Activated naive CD4-positive, alpha-beta T cell treated with Interleukin-2 at 50 U/mL for 16 hours (primary cell): Measurements from ENCODE around the gene RGS18.
"Not testable (repeated sequence)": the region's sequence is repeated elsewhere in the genome, so short reads cannot be mapped to it uniquely, and the experiment has no call there.

ENCODE experiments used
- DNase-seq: peaks from one replicate; pipeline ENCODE4 v3.0.0-alpha.2; 2020

RGS18 gene

DNA sequence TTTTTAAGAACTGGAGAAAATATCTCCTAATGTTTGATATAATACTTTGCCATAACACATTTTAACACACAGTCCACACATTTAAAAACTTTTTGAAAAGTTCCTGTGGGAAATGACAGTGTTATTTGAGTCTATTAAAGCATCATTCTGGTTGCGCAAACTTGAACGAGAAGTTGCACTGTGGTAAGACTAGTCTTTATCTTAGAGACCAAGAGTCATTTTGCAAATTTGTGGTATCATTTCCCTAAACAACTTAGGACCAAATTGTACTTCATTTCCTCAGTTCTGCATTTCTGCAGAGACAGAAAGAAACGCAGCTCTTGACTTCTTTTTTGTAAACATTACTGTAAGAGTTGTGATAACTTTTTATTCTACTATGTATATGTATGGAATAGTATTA lies at the start of gene RGS18:
RGS18 (plus strand) TSS at position 282 of the 400 bp plus-strand sequence. CDS start 176 bp downstream, outside the sequence.
- DNase-seq = no peak

DNA sequence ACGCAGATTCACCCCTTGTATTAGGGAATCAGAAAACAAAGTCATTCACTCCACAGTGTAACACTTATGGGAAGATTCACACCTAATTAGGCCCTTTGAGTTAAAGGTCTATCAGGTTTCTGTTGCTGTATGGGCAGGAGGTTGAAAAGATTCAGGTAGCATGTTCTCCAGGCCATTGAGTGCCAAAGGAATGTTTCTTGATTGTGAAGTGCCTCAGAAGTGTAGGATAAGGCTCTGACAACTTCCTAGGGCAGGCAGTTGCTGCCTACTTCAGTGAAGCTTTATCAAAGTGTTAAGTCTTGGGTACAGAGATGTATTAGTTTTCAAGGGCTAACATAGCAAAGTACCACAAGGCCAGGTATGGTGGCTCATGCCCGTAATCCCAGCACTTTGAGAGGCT lies 48.7 kb upstream of the RGS18 start:
- DNase-seq = no peak

GRCh38 chr1:192115000-192115399 lies 43.3 kb upstream of the RGS18 start:
- DNase-seq = no peak

- no peak for DNase-seq
These were observed 39.3 kb upstream of the RGS18 start for GRCh38 chr1:192118881-192119405.

- no peak for DNase-seq
These were observed 38.6 kb upstream of the RGS18 start for GRCh38 chr1:192119701-192120100.

DNA sequence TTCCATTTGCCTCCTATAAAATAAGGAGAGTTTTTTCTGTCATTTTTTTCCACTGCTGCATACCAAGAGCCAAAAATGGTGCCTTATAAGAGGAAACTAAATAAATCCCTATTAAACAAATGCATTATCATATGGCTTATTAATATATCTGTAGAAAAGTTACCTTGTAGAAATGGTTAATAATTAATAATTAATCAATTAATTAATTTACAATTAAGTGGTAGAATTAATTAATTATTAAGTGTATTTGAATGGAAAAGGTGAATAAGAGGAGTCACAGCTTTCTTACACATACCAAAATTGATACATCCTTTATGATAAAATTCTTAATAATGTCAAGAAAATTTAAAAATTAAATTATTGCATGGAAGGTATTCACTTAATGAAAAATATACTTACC lies 35.6 kb upstream of the RGS18 start:
- DNase-seq = no peak

GRCh38 chr1:192123212-192123611 lies 35.0 kb upstream of the RGS18 start:
- no peak for DNase-seq

DNA sequence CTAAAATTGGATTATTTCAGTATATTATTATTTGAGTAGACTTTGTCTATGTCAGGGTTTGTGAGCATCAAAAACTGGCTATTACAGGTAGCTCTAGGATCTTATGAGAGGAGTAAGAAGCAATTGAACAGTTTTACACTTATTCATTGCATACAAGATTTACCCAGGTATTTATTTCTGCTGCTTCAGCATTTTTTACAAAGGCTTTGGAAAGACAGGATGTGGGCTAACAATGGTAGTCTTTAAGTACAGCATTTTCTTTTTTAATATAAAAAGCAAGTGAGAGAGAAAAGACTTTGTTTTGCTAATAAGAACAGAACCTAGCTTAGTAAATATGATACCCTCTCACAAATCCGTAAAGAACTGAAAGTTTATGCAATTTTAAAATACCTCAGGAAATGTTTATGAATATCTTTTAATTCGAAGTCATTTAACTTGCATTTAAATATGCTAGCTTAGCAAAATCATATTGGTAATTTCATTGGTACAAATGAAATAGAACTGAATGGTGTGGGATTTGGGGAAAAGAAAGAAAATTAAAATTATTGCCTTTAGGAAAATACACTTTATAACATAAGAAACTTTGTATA lies 32.1 kb upstream of the RGS18 start:
- no peak for DNase-seq

- DNase-seq = no peak
These were observed 28.1 kb upstream of the RGS18 start for GRCh38 chr1:192130175-192130574.

DNA sequence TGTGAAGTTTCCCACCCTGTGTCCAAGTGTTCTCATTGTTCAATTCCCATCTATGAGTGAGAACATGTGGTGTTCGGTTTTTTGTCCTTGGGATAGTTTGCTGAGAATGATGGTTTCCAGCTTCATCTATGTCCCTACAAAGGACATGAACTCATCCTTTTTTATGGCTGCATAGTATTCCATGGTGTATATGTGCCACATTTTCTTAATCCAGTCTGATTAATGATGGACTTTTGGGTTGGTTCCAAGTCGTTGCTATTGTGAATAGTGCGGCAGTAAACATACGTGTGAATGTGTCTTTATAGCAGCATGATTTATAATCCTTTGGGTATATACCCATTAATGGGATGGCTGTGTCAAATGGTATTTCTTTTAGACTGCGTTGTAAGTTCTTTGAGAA lies 27.4 kb upstream of the RGS18 start:
- not testable (repeated sequence) for DNase-seq

DNA sequence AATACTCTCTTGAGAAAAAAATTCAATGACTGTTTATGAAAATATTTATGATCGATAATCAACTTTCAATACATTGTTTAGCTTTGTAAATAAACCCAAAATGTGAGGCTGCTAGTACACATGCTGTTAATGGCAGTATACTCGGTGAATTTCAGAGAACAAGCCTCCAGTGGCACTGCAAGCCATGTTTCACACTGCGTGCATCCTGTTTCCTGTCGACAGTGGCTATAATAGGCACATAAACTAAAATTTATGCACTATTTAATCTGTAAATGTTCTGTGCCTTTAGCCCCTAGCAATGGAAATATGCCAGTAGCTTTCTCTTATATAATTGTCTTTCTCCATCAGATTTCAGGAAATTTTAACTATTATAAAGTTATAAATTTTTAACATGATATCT lies 26.3 kb upstream of the RGS18 start:
- DNase-seq = no peak

GRCh38 chr1:192133350-192133926 lies 24.8 kb upstream of the RGS18 start:
- no peak for DNase-seq

- no peak for DNase-seq
These were observed 17.9 kb upstream of the RGS18 start for GRCh38 chr1:192140382-192140781.

DNA sequence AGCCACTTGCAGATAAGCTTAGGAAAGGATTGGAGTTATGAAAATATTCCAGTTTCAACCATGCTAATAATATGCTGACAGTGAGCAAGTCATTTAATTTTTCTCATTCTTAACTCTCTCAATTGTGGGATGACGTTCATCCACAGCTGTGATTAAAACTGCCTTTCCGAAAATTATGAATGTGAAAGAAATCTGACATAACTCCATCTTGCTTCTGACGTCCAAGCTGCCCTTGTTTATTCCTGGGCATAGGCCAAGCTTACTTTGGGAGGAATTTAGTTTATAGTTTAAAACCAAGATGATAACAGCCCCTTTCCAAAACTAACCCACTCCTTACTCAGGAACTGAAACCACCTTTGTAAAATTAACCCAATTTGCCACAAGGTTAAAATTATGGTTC lies 11.0 kb upstream of the RGS18 start:
- no peak for DNase-seq

DNA sequence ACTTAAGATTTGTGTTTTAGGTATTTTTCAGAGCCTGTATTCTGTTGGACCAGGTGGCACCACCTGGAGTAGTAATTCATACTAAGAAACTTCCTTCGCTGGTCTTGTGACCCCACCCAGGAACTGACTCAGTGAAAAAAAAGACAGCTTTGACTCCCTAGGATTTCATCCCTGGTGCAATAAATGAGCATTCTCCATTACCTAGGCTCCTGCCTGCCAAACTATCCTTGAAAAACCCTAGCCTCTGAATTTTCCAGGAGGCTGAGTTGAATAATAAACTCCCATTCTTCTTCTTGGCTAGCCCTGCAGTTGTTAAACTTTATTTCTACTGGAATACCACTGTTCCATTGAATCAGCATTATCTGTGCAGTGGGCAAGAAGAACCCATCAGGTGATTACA lies 10.6 kb upstream of the RGS18 start:
- no peak for DNase-seq

- DNase-seq = no peak
These were observed 7.1 kb upstream of the RGS18 start for GRCh38 chr1:192151176-192151575.

DNA sequence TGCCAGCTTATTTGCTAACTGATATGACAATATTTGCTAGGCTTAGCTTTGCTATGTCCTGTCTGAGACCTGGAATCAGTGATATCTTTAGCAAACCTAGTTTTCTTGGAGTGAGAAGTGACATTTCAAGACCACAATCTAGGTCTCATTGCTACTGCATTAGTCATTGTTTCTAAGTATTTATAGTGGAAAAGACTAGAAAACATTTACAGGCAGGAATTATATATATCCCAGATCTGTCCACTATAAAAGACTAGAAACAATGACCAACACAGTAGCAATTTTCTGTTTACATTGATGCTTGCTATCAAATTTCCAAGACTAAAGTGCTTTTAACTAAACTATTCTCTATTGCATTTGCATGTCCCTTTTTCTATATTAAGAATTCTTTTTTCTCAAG lies 5.0 kb upstream of the RGS18 start:
- DNase-seq = no peak

DNA sequence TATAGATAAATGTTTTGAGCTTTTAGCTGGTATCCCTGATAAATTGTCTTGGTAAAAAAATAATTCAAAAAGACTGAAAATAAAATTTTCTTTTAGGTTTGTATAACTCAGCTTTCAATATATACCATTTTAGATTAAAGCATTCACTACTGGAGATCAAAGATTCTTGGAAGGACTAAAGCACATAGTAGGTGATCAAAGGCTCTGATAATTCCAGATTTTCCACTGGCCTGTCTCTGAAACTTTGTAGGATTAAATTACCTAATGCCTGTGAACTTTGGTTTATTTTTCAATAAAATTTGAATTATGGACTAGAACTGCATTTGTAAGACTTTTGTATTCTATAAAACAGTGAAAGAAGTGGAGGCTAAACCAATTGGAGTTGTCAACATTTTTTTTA lies 1.2 kb upstream of the RGS18 start:
- no peak for DNase-seq

- DNase-seq = no peak
These were observed 752 bp downstream of the RGS18 start for GRCh38 chr1:192159014-192159413.

- DNase-seq = no peak
These were observed 1.5 kb downstream of the RGS18 start for GRCh38 chr1:192159781-192160180.

GRCh38 chr1:192160196-192160595 lies 1.9 kb downstream of the RGS18 start:
- DNase-seq = no peak

- no peak for DNase-seq
These were observed 3.7 kb downstream of the RGS18 start for GRCh38 chr1:192161976-192162375.

GRCh38 chr1:192162376-192162775 lies 4.1 kb downstream of the RGS18 start:
- DNase-seq = no peak

DNA sequence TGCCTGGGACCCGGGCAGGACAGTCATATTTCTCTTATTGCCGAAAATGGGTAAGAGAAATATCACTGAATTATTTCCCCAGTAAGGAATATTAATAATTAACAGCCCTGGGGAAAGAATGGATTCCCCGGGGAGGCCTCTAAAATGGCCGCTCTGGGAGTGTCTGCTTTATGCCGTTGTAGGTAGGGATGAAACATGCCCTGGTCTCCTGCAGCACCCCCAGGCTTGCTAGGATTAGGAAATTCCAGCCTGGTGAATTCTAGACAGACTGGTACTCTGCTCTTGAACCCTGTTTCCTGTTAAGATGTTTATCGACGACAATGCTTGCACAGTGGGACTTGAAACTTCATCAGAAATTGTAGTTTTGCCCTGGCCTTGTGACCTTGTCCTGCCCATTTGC lies 6.7 kb downstream of the RGS18 start:
- not testable (repeated sequence) for DNase-seq

- no peak for DNase-seq
These were observed 8.7 kb downstream of the RGS18 start for GRCh38 chr1:192167011-192167410.
